Measurements from ENCODE around the gene PPP2R5D. TPM values are rescaled to one million over a fixed set of nuclear protein-coding genes. Genes with fewer than 3 reads are reported as not detected.

The PPP2R5D gene
- total RNA-seq, 1 experiment from 2014 or later = 52.7 TPM

DNA sequence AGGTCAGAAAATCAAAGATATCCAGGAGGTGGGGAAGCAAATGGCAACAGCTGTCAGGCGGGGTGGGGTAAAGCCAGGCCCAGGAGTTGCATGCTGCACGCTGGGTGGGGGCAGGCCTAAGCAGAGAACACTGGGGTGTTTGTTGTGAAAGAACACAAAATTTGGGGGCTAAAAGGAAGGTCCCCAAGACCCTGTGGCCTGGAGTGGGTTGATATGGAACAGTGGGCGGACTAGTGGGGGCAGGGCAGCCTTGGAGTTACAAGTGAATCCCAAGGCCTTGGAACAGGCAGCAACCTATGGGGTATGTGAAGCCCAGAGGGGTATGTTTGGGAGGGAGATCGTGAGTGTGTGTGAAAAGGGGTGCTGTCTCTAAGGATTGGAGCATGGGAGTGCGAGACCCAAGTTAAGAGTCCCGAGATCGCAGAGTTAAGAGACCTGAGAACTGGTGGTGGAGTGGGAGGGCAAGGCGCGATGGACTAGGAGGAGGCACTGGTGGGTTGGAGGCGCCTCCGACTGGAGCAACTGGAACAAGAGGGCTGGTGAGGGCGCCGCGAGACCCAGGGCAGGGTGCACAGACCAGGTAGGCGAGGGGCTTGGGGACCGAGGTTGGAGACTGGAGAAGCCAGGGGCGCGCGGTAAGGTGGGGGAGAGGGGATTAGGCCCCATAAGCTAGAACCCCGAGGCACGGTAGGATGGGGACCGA, 68.6 kb downstream of the PPP2R5D start:
- POLR2A ChIA-PET = interaction anchor here (1.0 to 2.5 kb wide), 8 partner anchors 17 to 256 kb away, joined by 3 to 13 read pairs (median 4); partner anchors contain the start of genes CRIP3, KLHDC3, PEX6 and RRP36
- Mint-ChIP-seq H3K36me3 (peaks cover 35% of the 10 kb centered on the region), H3K9me3 (no peaks in the 10 kb centered on the region), H3K4me1 (peaks cover 24% of the 10 kb centered on the region), H3K27ac (peak overlapping the region; percentile 77), H3K27me3 (ENCODE audit: low read depth) (no peaks in the 10 kb centered on the region), H3K4me3 (peak overlapping the region; percentile 91)
- TF ChIP-seq CREB1 (CRISPR knock-in tag; IDR thresholded peaks at IDR 0.05) (no peak), CBFB (CRISPR knock-in tag; IDR thresholded peaks at IDR 0.05; ENCODE audit: low read depth) (no peak), JAZF1 (CRISPR knock-in tag; IDR thresholded peaks at IDR 0.05) (no peak), KAT7 (CRISPR knock-in tag; IDR thresholded peaks at IDR 0.05; ENCODE audit: borderline replicate concordance) (no peak), ZNF396 (CRISPR knock-in tag; IDR thresholded peaks at IDR 0.05; ENCODE audit: borderline replicate concordance) (no peak), ATF1 (CRISPR knock-in tag; IDR thresholded peaks at IDR 0.05) (no peak), NR2C2 (CRISPR knock-in tag; IDR thresholded peaks at IDR 0.05) (no peak), ZNF232 (CRISPR knock-in tag; IDR thresholded peaks at IDR 0.05) (0 out of 2 replicates have a peak, but pooled peaks have one; percentile 43), SP1 (CRISPR knock-in tag; conservative IDR thresholded peaks at IDR 0.05) (no peak), IRF2 (CRISPR knock-in tag; IDR thresholded peaks at IDR 0.05; ENCODE audit: borderline replicate concordance, low read depth) (no peak)
- TF ChIP-seq, protein P1, sequence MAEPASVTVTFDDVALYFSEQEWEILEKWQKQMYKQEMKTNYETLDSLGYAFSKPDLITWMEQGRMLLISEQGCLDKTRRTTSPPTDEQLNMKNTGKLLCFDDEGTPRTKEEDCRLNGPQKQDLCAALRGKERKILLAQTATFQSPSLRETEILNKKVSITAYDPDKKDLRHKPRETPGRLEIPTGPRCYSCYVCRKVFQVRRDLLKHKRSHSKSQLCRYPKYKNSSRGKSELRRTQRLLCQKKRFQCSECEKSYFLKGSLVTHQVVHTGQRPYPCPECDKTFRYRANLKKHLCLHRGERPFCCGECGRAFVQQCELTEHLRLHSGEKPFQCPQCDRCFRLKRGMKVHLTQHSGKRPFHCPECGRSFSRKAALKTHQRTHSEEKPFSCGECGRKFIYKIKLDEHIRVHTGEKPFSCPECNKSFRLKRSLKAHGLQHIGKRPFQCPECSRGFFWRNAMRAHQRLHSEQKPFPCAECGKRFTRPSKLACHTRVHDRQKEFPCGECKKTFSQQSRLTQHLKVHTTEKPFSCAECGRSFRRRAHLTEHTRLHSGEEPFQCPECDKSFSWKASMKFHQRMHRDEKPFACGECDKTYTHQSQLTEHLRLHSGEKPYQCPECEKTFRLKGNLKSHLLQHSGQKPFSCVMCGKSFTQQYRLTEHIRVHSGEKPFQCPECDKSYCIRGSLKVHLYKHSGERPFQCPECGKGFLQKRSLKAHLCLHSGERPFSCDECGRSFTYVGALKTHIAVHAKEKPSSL (CRISPR knock-in tag; conservative IDR thresholded peaks at IDR 0.05) = no peak
- TF ChIP-seq, protein P2, sequence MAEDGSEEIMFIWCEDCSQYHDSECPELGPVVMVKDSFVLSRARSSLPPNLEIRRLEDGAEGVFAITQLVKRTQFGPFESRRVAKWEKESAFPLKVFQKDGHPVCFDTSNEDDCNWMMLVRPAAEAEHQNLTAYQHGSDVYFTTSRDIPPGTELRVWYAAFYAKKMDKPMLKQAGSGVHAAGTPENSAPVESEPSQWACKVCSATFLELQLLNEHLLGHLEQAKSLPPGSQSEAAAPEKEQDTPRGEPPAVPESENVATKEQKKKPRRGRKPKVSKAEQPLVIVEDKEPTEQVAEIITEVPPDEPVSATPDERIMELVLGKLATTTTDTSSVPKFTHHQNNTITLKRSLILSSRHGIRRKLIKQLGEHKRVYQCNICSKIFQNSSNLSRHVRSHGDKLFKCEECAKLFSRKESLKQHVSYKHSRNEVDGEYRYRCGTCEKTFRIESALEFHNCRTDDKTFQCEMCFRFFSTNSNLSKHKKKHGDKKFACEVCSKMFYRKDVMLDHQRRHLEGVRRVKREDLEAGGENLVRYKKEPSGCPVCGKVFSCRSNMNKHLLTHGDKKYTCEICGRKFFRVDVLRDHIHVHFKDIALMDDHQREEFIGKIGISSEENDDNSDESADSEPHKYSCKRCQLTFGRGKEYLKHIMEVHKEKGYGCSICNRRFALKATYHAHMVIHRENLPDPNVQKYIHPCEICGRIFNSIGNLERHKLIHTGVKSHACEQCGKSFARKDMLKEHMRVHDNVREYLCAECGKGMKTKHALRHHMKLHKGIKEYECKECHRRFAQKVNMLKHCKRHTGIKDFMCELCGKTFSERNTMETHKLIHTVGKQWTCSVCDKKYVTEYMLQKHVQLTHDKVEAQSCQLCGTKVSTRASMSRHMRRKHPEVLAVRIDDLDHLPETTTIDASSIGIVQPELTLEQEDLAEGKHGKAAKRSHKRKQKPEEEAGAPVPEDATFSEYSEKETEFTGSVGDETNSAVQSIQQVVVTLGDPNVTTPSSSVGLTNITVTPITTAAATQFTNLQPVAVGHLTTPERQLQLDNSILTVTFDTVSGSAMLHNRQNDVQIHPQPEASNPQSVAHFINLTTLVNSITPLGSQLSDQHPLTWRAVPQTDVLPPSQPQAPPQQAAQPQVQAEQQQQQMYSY (CRISPR knock-in tag; IDR thresholded peaks at IDR 0.05) = 0 out of 2 replicates have a peak, but pooled peaks have one; percentile 10
- TF ChIP-seq, protein P3, sequence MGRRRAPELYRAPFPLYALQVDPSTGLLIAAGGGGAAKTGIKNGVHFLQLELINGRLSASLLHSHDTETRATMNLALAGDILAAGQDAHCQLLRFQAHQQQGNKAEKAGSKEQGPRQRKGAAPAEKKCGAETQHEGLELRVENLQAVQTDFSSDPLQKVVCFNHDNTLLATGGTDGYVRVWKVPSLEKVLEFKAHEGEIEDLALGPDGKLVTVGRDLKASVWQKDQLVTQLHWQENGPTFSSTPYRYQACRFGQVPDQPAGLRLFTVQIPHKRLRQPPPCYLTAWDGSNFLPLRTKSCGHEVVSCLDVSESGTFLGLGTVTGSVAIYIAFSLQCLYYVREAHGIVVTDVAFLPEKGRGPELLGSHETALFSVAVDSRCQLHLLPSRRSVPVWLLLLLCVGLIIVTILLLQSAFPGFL (CRISPR knock-in tag; IDR thresholded peaks at IDR 0.05; ENCODE audit: borderline replicate concordance) = no peak
- TF ChIP-seq, protein P4, sequence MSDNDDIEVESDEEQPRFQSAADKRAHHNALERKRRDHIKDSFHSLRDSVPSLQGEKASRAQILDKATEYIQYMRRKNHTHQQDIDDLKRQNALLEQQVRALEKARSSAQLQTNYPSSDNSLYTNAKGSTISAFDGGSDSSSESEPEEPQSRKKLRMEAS (CRISPR knock-in tag; IDR thresholded peaks at IDR 0.05) = no peak
- TF ChIP-seq, protein P5, sequence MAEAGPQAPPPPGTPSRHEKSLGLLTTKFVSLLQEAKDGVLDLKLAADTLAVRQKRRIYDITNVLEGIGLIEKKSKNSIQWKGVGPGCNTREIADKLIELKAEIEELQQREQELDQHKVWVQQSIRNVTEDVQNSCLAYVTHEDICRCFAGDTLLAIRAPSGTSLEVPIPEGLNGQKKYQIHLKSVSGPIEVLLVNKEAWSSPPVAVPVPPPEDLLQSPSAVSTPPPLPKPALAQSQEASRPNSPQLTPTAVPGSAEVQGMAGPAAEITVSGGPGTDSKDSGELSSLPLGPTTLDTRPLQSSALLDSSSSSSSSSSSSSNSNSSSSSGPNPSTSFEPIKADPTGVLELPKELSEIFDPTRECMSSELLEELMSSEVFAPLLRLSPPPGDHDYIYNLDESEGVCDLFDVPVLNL (CRISPR knock-in tag; IDR thresholded peaks at IDR 0.05; ENCODE audit: borderline replicate concordance, low read depth) = no peak
- ATAC-seq (peak; percentile 51), DNase-seq (ENCODE audit: low spot score) (peak; percentile 53)
- CTCF ChIA-PET = interaction anchor here (0.6 to 1.1 kb wide), 4 partner anchors 19 to 176 kb away, joined by 3 to 4 read pairs (median 3); partner anchors contain the start of genes DNPH1 and RRP36

Measured in WTC11 (cell line).